Stimulated activated CD8-positive, alpha-beta memory T cell treated with anti-CD3 and anti-CD28 coated beads, Interleukin-7, amount 100 ng/mL, for 1 hour (primary cell): ENCODE data around the gene OR4M1.
"Not testable (repeated sequence)": the region's sequence is repeated elsewhere in the genome, so short reads cannot be mapped to it uniquely, and the experiment has no call there.

ENCODE experiments used
- DNase-seq, 2 donors: peaks; one replicate each; pipeline ENCODE4 v3.0.0-alpha.2; 2020; ENCODE audit warnings: low read depth in 2 of 2

The OR4M1 gene

GRCh38 chr14:19773204-19773603 lies at the start of gene OR4M1:
OR4M1 (plus strand) TSS chr14:19773504; CDS start chr14:19780323, 6,819 bp downstream.
- DNase-seq = not testable (repeated sequence)

GRCh38 chr14:19729359-19729758 lies 43.9 kb upstream of the OR4M1 start:
- DNase-seq = no peak

DNA sequence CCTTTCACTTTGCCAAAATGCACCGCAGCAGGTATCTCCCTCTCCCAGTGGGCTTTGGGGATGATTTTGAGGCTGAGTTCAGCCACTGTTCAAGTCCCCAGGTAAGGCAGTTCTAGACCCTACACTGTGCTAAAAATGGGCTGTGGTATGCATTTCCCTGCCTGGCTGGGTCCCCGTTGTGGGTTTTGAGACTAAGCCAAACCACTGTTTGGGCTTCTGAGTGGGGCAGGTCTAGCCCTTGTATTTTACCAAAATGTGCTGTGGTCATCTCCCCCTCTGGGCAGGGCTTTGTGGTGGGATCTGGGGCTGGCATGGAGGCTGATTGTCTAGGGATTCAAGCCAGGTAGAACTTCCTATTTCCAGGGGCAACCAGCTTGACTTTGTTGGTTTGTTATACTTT lies 43.5 kb upstream of the OR4M1 start:
- DNase-seq = no peak

DNA sequence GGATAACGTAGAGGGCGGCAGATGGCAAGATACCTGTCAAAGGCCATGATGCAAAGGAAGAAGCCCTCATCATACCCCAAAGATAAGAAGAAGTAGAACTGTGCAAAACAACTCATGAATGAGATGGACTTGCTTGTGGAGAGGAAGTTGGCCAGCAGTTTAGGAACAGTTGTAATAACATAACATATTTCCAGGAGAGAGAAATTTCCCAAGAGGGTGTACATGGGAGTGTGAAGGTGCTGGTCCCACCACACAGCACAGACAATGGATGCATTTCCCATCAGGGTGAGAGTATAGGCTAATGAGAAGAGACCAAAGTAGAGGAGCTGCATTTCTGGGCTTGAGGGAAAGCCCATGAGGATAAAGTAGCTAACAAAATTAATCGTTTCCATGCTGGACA lies 39.4 kb upstream of the OR4M1 start:
- not testable (repeated sequence) for DNase-seq

DNA sequence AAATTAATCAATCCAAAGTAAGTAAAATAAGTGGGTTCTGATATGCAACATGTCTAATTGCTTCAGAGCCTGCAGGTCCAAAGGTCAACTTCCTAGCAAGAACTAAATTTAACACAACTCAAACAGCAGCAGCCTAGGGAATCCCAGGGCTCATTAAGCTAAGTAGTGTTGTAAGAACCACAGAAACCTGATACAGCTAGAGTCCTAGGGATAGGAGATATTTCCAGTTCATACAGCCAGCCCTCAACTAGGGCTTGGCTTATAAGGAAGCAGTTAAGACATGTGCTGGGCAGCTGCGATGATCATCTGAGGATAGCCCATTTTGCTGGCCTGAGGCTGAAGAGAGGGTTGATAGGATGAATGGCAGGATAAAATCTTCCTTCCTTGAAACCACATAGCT lies 30.0 kb upstream of the OR4M1 start, which contains the start of gene OR4Q3:
Gene OR4Q3, plus strand, starts transcription at position 316 of the 400 bp plus-strand sequence.
- no peak for DNase-seq

DNA sequence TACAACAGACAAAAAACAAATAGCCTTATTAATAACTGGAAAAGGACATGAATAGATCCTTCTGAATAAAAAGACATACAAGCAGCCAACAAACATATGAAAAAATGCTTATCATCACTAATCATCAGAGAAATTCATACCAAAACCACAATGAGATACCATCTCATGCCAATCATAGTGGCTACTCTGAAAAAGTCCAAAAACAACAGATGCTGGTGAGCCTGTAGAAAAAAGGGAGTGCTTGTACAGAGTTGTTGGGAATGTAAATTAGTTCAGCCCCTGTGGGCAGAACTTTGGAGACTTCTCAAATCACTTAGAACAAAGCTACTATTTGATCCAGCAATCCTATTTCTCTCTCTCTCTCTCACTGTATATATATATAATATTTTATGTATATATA lies 21.0 kb upstream of the OR4M1 start:
- DNase-seq = not testable (repeated sequence)

GRCh38 chr14:19754172-19754571 lies 19.1 kb upstream of the OR4M1 start:
- DNase-seq = no peak

DNA sequence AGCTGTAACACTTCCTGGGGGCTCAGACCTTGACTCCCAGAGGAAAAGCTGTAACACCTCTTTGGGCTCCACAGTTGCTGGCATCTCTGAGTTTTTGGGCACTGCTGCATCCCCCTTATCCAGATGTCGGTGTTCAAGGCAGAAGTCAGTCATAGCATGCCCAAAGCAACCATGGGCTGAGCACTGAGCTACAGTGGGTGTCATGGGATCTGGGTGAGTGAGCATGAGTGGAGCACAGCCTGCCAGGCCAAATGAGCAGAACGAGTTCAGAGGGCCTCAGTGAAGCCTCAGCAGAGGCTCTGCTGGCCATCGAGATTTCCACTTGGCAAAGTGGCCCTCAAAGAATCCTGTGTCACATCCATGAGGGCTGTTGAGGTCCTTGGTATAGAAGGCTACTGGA lies 1.8 kb upstream of the OR4M1 start:
- DNase-seq = not testable (repeated sequence)

GRCh38 chr14:19771895-19772430 lies 1.3 kb upstream of the OR4M1 start:
- no peak for DNase-seq

DNA sequence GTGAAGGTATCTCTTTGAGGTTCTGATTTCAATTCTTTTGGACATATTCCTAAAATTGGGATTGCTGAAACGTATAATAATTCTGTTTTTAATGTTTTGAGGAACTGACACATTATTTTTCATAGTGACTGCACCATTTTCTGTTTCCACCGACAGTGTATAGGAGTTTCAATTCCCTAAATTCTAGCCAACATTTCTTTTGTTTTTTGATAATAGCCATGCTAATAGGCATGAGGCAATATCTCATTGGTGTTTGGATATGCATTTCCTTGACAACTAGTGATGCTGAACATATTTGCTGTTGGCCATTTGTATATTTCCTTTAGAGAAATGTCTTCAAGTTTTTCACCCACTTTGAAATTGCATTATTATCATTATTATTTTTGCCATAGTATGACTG lies 850 bp upstream of the OR4M1 start:
- DNase-seq = not testable (repeated sequence)

- DNase-seq = no peak
Measured at GRCh38 chr14:19775587-19775986, 2.3 kb downstream of the OR4M1 start.

GRCh38 chr14:19785848-19786247 lies 12.5 kb downstream of the OR4M1 start:
- not testable (repeated sequence) for DNase-seq

GRCh38 chr14:19787318-19787717 lies 14.0 kb downstream of the OR4M1 start:
- not testable (repeated sequence) for DNase-seq

DNA sequence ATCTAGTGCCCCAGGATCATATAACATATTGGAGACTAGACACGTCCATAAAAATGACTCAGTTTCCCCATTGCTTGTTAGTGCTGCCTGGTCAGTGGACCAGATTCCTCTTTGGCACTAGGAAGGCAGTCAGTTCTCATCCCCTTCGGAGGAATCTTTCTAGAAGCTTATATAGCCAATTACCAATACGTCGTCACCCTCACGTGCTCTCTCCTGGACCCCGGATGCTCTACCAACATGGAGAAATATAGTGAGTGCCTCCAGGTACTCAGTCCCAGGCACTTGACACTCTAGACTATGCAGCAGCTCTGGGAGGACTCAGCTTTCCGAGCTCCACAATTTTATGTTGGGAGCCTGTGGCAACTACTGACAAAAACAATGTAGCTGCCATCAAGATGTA lies 14.8 kb downstream of the OR4M1 start:
- DNase-seq = not testable (repeated sequence)

GRCh38 chr14:19796520-19797108 lies 23.3 kb downstream of the OR4M1 start:
- DNase-seq = not testable (repeated sequence)

DNA sequence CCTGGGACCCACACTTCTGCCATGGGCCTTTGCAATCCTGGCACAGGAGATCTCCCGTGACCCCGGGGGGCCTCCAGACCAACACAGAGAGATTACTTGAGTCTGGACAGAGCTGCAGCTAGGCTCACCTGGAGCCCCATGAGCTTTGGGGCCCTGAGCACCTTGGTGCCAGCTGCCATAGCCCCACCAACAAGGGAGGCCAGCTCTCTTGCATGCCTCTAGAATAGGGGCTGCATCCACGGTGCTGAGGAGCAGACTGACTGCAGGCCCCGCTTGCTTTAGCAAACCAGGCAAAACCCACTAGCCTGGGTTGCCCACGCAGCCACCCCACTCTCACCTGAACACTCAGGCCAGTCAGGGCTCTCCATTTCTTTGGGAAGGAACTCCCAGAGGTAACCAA lies 26.6 kb downstream of the OR4M1 start:
- DNase-seq = no peak

GRCh38 chr14:19800282-19801117 lies 27.2 kb downstream of the OR4M1 start:
- DNase-seq = no peak

DNA sequence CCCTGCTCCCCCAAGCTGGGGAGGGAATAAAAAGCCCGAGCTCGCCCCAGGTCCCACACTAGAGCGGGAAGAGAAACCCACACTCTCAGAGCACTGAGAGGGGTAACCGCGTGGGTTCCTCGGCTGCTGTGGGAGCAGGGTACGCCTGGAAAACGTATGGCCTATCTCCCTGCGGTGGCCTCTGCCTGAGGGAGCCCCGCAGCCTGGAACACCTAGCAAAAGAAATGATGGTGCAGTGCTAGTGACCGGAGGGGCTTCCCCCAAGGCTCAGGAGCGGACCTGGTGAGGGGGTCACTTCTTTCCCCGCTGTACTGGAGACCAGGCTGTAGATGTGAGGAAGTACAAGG lies 27.8 kb downstream of the OR4M1 start:
- DNase-seq = no peak

DNA sequence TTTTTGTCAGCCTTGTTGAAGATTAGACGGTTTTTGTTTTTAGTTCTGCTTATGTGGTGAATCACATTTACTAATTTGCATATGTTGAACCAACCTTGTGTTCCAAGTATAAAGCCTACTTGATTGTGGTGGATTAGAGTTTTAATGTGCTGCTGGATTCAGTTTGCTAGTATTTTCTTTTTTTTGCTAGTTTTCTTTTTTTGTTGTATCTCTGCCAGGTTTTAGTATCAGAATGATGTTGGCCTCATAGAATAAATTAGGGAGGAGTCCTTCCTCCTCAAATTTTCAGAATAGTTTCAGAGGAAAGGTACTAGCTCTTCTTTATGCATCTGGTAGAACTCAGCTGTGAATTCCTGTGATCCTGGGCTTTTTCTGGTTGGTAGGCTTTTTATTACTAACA lies 30.2 kb downstream of the OR4M1 start, which contains the start of gene OR4N2:
Gene OR4N2, plus strand, starts transcription at position 301 of the 400 bp plus-strand sequence. CDS start 23,679 bp downstream, outside the sequence.
- DNase-seq = not testable (repeated sequence)

DNA sequence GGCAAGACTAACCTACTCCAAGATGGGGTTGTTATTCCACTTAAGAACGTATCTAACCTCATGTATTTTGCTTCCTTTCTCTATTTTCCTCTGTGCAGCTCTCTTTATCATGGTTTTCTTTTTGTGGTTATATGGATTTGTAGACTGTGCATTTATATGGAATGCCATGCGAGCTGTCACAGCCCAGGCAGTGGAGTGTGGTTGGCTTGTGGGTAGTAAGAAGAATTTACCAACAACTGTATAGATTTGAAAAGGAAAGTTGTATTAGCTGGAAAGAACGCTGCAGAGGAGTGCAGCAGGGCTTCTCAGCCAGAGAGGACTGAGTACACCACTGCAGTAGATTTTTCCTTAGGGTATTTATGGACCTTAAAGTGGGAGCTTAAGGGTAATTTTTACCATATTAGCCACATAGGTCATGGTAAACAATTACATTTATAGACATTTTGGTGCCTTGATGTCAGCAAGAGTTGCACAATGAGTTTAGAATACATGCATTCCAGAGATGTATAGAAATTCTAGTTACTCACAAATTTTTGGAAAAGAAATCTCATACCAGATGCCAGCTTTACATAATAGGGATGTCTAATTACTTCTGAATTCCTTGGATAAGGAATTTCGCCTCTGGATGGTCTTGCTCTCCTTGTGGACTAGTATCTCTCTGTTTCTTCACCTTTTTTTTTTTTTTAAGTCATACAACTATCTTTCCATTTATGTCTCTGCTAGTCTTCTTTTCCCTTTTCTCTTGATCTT lies 40.0 kb downstream of the OR4M1 start:
- not testable (repeated sequence) for DNase-seq

DNA sequence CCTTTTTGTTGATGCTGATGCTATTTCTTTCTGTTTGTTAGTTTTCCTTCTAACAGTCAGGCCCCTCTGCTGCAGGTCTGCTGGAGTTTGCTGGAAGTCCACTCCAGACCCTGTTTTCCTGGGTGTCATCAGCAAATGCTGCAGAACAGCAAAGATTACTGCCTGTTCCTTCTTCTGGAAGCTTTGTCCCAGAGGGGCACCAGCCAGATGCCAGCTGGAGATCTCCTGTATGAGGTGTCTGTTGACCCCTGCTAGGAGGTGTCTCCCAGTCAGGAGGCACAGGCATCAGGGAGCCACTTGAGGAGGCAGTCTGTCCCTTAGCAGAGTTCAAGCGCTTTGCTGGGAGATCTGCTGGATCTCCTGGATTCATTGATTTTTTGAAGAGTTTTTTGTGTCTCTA lies 46.6 kb downstream of the OR4M1 start:
- not testable (repeated sequence) for DNase-seq

DNA sequence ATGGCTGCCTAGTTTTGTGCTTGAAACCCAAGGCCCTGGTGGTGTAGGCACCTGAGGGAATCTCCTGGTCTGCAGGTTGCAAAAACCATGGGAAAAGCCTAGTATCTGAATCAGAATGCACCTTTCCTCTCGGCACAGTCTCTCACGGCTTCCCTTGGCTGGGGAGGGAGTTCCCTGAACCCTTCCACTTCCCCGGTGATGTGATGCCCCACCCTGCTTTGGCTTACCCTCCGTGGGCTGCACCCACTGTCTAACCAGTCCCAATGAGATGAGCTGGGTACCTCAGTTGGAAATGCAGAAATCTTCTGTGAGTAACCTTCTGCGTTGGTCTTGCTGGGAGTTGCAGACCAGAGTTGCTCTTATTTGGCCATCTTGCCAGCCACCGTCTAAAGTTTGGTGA lies 47.7 kb downstream of the OR4M1 start:
- DNase-seq = not testable (repeated sequence)
